Breast epithelium (tissue), 4 donors: ENCODE data around the gene PAK2. TPM values are rescaled to one million over a fixed set of nuclear protein-coding genes. Genes with fewer than 3 reads are reported as not detected.

Experiments
- DNase-seq, 2 donors: peaks; one replicate each; pipeline ENCODE4 v3.0.0-alpha.2; 2019; ENCODE audit warnings: low spot score in 2 of 2
- H3K27ac ChIP-seq, 2 donors: fragments of 200-600 bp; sonication (generic) in 1 of 2; one replicate each; pipeline ENCODE4 v1.5.1; 2016 to 2019; ENCODE audit warnings: mild to moderate bottlenecking in 1 of 2
- H3K27me3 ChIP-seq, 2 donors: fragments of 200-600 bp; sonication (generic) in 1 of 2; one replicate each; pipeline versions ENCODE4 v1.5.1 to v1.6.0; 2017 to 2019; ENCODE audit warnings: control low read depth in 1 of 2, mild to moderate bottlenecking in 1 of 2
- H3K36me3 ChIP-seq: fragments of 200-600 bp; one replicate; pipeline ENCODE4 v1.5.1; 2019
- H3K4me1 ChIP-seq, 2 donors: fragments of 200-600 bp; sonication (generic); one replicate each; pipeline ENCODE4 v1.5.1; 2016 to 2019; ENCODE audit warnings: control low read depth in 1 of 2
- H3K4me3 ChIP-seq, 3 donors: fragments of 200-600 bp; sonication (generic); 1 replicate in 2 of 3; 2 replicates in 1 of 3; pipeline ENCODE4 v1.5.1; 2016 to 2019; ENCODE audit warnings: mild to moderate bottlenecking in 3 of 3, moderate library complexity in 2 of 3
- H3K9me3 ChIP-seq, 2 donors: fragments of 200-600 bp; sonication (generic) in 1 of 2; one replicate each; pipeline ENCODE4 v1.5.1; 2016 to 2019; ENCODE audit warnings: control low read depth in 1 of 2
- POLR2A ChIP-seq: fragments of 450-650 bp; IDR thresholded peaks from one replicate; pipeline ENCODE4 v1.6.1; 2016; ENCODE audit warnings: antibody characterized with exemption, mild to moderate bottlenecking, moderate library complexity
- POLR2AphosphoS5 ChIP-seq, 3 donors: sonication (generic); formaldehyde crosslinking; IDR thresholded peaks; one replicate each; pipeline ENCODE4 v1.6.1; 2017; ENCODE audit warnings: antibody characterized with exemption in 3 of 3
- intact Hi-C: fragments of 100-400 bp; cut with DNase I; formaldehyde crosslinking; loops from one replicate; pipeline ENCODE4 v1.15.1; 2023; ENCODE audit warnings: low total_unique reads
- total RNA-seq, 3 donors: library from RNA; depleted of rRNA; stranded (reverse); fragments of >200 nt; gene quantifications; one replicate each; pipeline ENCODE4 v1.1.0, GENCODE V29; 2016
- TF ChIP-seq, protein P1 (sequence below), 3 donors: fragments of 450-650 bp; IDR thresholded peaks; one replicate each; pipeline ENCODE4 v1.5.1; 2016 to 2017; ENCODE audit warnings: antibody characterized with exemption in 3 of 3, mild to moderate bottlenecking in 3 of 3, moderate library complexity in 3 of 3

PAK2 gene
- total RNA-seq, 3 donors from 2014 or later = 42.3 to 71.2 (median 50.5) TPM

- Histone ChIP-seq H3K27me3 (no peaks in the 10 kb centered on the region), H3K36me3 (no peaks in the 10 kb centered on the region), H3K4me1 (no peaks in the 10 kb centered on the region), H3K9me3 (no peaks in the 10 kb centered on the region), H3K4me3 (no peak overlapping the region), H3K27ac (peak overlapping the region in 1 of 2 donors; percentile 34)
- no peak for DNase-seq
- TF ChIP-seq, protein P1, sequence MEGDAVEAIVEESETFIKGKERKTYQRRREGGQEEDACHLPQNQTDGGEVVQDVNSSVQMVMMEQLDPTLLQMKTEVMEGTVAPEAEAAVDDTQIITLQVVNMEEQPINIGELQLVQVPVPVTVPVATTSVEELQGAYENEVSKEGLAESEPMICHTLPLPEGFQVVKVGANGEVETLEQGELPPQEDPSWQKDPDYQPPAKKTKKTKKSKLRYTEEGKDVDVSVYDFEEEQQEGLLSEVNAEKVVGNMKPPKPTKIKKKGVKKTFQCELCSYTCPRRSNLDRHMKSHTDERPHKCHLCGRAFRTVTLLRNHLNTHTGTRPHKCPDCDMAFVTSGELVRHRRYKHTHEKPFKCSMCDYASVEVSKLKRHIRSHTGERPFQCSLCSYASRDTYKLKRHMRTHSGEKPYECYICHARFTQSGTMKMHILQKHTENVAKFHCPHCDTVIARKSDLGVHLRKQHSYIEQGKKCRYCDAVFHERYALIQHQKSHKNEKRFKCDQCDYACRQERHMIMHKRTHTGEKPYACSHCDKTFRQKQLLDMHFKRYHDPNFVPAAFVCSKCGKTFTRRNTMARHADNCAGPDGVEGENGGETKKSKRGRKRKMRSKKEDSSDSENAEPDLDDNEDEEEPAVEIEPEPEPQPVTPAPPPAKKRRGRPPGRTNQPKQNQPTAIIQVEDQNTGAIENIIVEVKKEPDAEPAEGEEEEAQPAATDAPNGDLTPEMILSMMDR (IDR thresholded peaks at IDR 0.05) = no peak
- TF ChIP-seq POLR2AphosphoS5 (IDR thresholded peaks at IDR 0.05) = no peak
- TF ChIP-seq POLR2A = no peak
- intact Hi-C loops = no loop called here
Observed at GRCh38 chr3:196792771-196793170, 53.1 kb downstream of the PAK2 start.

DNA sequence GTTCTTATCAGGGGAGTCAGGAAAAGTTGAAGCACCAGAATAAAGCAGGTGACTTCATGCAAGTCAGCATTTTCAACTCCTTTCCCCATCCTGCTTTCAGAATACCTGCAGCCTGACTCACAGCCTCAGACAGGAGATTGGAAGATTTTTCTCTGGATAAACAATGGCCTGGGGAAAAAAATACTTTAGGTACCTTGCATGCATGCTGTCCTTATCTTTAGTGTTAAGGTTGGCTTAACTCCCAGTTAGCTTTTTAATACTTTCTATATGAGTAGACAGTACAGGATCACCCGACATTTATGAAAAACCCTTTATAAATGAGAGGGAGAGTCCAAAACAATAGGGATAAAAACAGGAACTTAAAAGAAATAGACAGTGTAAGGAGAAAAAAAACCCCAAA lies 53.6 kb downstream of the PAK2 start:
- Histone ChIP-seq H3K4me3 (no peak overlapping the region), H3K9me3 (no peaks in the 10 kb centered on the region), H3K27me3 (no peaks in the 10 kb centered on the region), H3K4me1 (no peaks in the 10 kb centered on the region), H3K36me3 (no peaks in the 10 kb centered on the region), H3K27ac (peak overlapping the region in 1 of 2 donors; percentile 34)
- TF ChIP-seq, protein P1 (IDR thresholded peaks at IDR 0.05) = no peak
- no peak for TF ChIP-seq POLR2A
- TF ChIP-seq POLR2AphosphoS5 (IDR thresholded peaks at IDR 0.05) = no peak
- intact Hi-C loops = no loop called here
- DNase-seq = no peak

GRCh38 chr3:196794467-196794866 lies 54.8 kb downstream of the PAK2 start:
- Histone ChIP-seq H3K36me3 (no peaks in the 10 kb centered on the region), H3K9me3 (no peaks in the 10 kb centered on the region), H3K4me1 (no peaks in the 10 kb centered on the region), H3K4me3 (no peak overlapping the region), H3K27me3 (no peaks in the 10 kb centered on the region), H3K27ac (no peak overlapping the region)
- DNase-seq = no peak
- TF ChIP-seq POLR2AphosphoS5 (IDR thresholded peaks at IDR 0.05) = no peak
- TF ChIP-seq, protein P1 (IDR thresholded peaks at IDR 0.05) = no peak
- TF ChIP-seq POLR2A = no peak
- intact Hi-C loops = no loop called here

- no peak for TF ChIP-seq POLR2A
- Histone ChIP-seq H3K9me3 (no peaks in the 10 kb centered on the region), H3K27ac (no peak overlapping the region), H3K4me1 (no peaks in the 10 kb centered on the region), H3K36me3 (no peaks in the 10 kb centered on the region), H3K4me3 (no peak overlapping the region), H3K27me3 (no peaks in the 10 kb centered on the region)
- intact Hi-C loops = no loop called here
- no peak for DNase-seq
Observed at GRCh38 chr3:196796317-196796716, 56.7 kb downstream of the PAK2 start.

- no peak for DNase-seq
- intact Hi-C loops = no loop called here
- Histone ChIP-seq H3K4me3 (no peak overlapping the region), H3K9me3 (no peaks in the 10 kb centered on the region), H3K27me3 (no peaks in the 10 kb centered on the region), H3K4me1 (no peaks in the 10 kb centered on the region), H3K36me3 (no peaks in the 10 kb centered on the region), H3K27ac (no peak overlapping the region)
- TF ChIP-seq, protein P1 (IDR thresholded peaks at IDR 0.05) = no peak
Observed at GRCh38 chr3:196800742-196801434, 61.2 kb downstream of the PAK2 start.
